CD4-positive, alpha-beta T cell treated with Interferon alpha-2 for 1 hour (primary cell): ENCODE data around the gene SUMF2.
"Not testable (repeated sequence)": the region's sequence is repeated elsewhere in the genome, so short reads cannot be mapped to it uniquely, and the experiment has no call there.

ENCODE experiments used
- DNase-seq, 2 donors: peaks; one replicate each; pipeline ENCODE4 v3.0.0-alpha.2; 2020 to 2022

SUMF2 gene

GRCh38 chr7:56066376-56066775, 2.3 kb downstream of the SUMF2 start:
- DNase-seq = not testable (repeated sequence)

GRCh38 chr7:56074371-56074791, 10.3 kb downstream of the SUMF2 start:
- DNase-seq = peak; percentile 66 to 78

- DNase-seq = no peak
Measured at GRCh38 chr7:56077681-56078080, 13.6 kb downstream of the SUMF2 start.

GRCh38 chr7:56078196-56078595, 14.1 kb downstream of the SUMF2 start:
- DNase-seq = no peak

- no peak for DNase-seq
Measured at GRCh38 chr7:56079450-56080185, 15.5 kb downstream of the SUMF2 start.

GRCh38 chr7:56080726-56081435, 16.8 kb downstream of the SUMF2 start:
- not testable (repeated sequence) for DNase-seq

- no peak for DNase-seq
Measured at GRCh38 chr7:56081626-56082340, 17.7 kb downstream of the SUMF2 start.

- DNase-seq = no peak
Measured at GRCh38 chr7:56083150-56083785, 19.2 kb downstream of the SUMF2 start.

GRCh38 chr7:56086761-56087160, 22.7 kb downstream of the SUMF2 start:
- DNase-seq = no peak

GRCh38 chr7:56087445-56087844, 23.4 kb downstream of the SUMF2 start:
- no peak for DNase-seq

GRCh38 chr7:56091591-56091990, 27.5 kb downstream of the SUMF2 start:
- DNase-seq = no peak

GRCh38 chr7:56092388-56092787, 28.3 kb downstream of the SUMF2 start:
- DNase-seq = not testable (repeated sequence)

GRCh38 chr7:56092789-56093531, 28.9 kb downstream of the SUMF2 start, which contains the start of gene PHKG1:
PHKG1 (minus strand) TSS chr7:56092952; CDS start chr7:56088941, 4,011 bp downstream.
- no peak for DNase-seq

- no peak for DNase-seq
Measured at GRCh38 chr7:56097700-56098099, 33.6 kb downstream of the SUMF2 start.

GRCh38 chr7:56098187-56099008, 34.3 kb downstream of the SUMF2 start:
- not testable (repeated sequence) for DNase-seq

GRCh38 chr7:56099653-56100052, 35.6 kb downstream of the SUMF2 start:
- DNase-seq = no peak

- DNase-seq = not testable (repeated sequence)
Measured at GRCh38 chr7:56104138-56104537, 40.1 kb downstream of the SUMF2 start.

GRCh38 chr7:56105508-56105907, 41.4 kb downstream of the SUMF2 start:
- DNase-seq = peak; percentile 29 to 59

GRCh38 chr7:56106108-56107073, 42.3 kb downstream of the SUMF2 start, which contains the start of gene CHCHD2:
CHCHD2 (minus strand) TSS chr7:56106476; CDS start chr7:56106413, 63 bp downstream.
- peak; percentile 96 to 97 for DNase-seq

GRCh38 chr7:56107954-56108258, 43.8 kb downstream of the SUMF2 start:
- DNase-seq = no peak
